ENCODE results near the gene TMEM117. TPM values are rescaled to one million over a fixed set of nuclear protein-coding genes. Genes with fewer than 3 reads are reported as not detected.

Gene TMEM117
- total RNA-seq, 1 donor from 2014 or later: 11.6 TPM

GRCh38 chr12:44431647-44432343 lies 595.9 kb downstream of the TMEM117 start:
- no peak overlapping the region for H3K27ac Mint-ChIP-seq

GRCh38 chr12:44433659-44434058 lies 597.8 kb downstream of the TMEM117 start:
- no peaks in the 10 kb centered on the region for H3K27me3 Mint-ChIP-seq
- peaks cover 2% of the 10 kb centered on the region for H3K9me3 Mint-ChIP-seq (ENCODE audit: low read depth)
- H3K4me3 Mint-ChIP-seq (ENCODE audit: low read depth): no peak overlapping the region
- DNase-seq (ENCODE audit: low spot score, unreplicated experiment): no peak
- TF ChIP-seq CTCF (IDR thresholded peaks at IDR 0.05; ENCODE audit: unreplicated experiment): no peak
- H3K36me3 Mint-ChIP-seq (ENCODE audit: insufficient read depth): no peaks in the 10 kb centered on the region
- H3K4me1 Mint-ChIP-seq (ENCODE audit: low read depth): no peaks in the 10 kb centered on the region
- no peak overlapping the region for H3K27ac Mint-ChIP-seq

More at GRCh38 chr12:44431647-44432343, 595.9 kb downstream of the TMEM117 start:
- H3K36me3 Mint-ChIP-seq (ENCODE audit: insufficient read depth): no peaks in the 10 kb centered on the region
- no peaks in the 10 kb centered on the region for H3K27me3 Mint-ChIP-seq
- no peak overlapping the region for H3K4me3 Mint-ChIP-seq (ENCODE audit: low read depth)
- peaks cover 2% of the 10 kb centered on the region for H3K9me3 Mint-ChIP-seq (ENCODE audit: low read depth)
- DNase-seq (ENCODE audit: low spot score, unreplicated experiment): no peak
- H3K4me1 Mint-ChIP-seq (ENCODE audit: low read depth): no peaks in the 10 kb centered on the region
- TF ChIP-seq CTCF (IDR thresholded peaks at IDR 0.05; ENCODE audit: unreplicated experiment): no peak

GRCh38 chr12:44436756-44437155 lies 600.9 kb downstream of the TMEM117 start:
- no peak overlapping the region for H3K27ac Mint-ChIP-seq

More at GRCh38 chr12:44436756-44437155, 600.9 kb downstream of the TMEM117 start:
- H3K9me3 Mint-ChIP-seq (ENCODE audit: low read depth): peaks cover 2% of the 10 kb centered on the region
- H3K4me3 Mint-ChIP-seq (ENCODE audit: low read depth): no peak overlapping the region
- H3K27me3 Mint-ChIP-seq: no peaks in the 10 kb centered on the region
- no peaks in the 10 kb centered on the region for H3K4me1 Mint-ChIP-seq (ENCODE audit: low read depth)
- no peak for DNase-seq (ENCODE audit: low spot score, unreplicated experiment)
- TF ChIP-seq CTCF (IDR thresholded peaks at IDR 0.05; ENCODE audit: unreplicated experiment): no peak
- no peaks in the 10 kb centered on the region for H3K36me3 Mint-ChIP-seq (ENCODE audit: insufficient read depth)

Other genes starting within 250 kb of the TMEM117 start
- 10.6 and 14.4 TPM in 2 replicates for gene PUS7L, start 77.3 kb upstream of the TMEM117 start, total RNA-seq
- gene IRAK4, start 77.1 kb upstream of the TMEM117 start, total RNA-seq: 7.5 and 8.5 TPM in 2 replicates
- 58.4 and 61.4 TPM in 2 replicates for gene TWF1, start 29.8 kb upstream of the TMEM117 start, total RNA-seq

Data from progenitor cell of endocrine pancreas (in vitro differentiated cells).